ENCODE measurements around the gene ARSJ.

ARSJ gene

DNA sequence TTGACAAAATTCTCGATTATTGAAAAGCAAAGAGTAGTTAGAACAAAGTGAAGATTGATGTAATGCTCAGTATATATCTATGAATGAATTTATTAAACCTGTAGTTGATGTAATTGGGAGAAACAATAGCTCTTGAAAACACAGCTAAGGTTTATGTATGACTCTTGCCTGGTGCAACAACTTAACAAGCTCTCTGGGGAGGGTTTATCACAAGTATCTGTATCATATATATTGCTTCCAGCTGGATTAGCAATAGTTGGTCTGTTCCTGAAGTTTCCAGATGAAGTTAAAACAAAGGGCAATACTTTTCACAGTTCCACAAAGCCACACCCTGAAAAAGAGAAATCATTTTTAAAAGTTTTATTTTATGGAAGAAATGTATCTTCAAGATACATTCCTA is 91.4 kb downstream of the ARSJ start:
- no peak for DNase-seq

DNA sequence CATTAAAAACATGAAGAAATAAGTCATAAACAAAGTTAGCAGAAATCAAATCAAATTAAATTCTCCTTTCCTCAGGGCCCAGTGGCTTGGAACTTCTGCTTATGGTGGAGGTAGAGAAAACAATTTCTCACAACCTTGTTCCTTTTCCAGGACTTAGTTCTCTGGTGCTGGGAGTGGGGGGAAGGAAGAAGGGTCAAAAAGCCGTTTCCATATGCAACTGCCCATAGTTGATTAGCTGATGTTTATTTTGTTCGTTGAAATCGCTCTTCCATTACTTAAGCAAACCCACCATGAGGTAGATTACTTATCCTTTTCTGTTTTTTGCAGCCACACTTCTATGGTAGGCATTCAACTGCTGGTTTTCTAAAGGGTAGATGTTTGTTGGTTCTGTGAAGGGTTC is 94.2 kb downstream of the ARSJ start:
- no peak for DNase-seq

DNA sequence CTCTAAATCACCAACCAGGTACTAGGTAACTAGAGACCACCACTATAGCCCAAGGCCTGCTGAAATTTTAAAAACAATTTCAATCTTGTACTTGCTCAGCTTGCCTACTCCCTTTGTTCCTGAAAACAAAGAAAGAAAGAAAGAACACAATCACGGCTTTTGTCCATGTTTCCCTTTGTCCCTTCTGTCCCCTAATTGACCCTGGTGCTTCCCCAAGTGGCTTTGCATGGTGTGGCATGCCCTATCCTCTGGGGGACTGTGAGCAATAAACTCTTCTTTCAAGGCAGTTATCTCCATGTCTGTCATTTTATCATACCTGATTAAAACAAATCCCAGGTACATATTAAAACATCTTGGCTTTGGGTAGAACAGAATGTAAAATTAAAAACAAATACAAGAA is 94.8 kb downstream of the ARSJ start:
- no peak for DNase-seq

DNA sequence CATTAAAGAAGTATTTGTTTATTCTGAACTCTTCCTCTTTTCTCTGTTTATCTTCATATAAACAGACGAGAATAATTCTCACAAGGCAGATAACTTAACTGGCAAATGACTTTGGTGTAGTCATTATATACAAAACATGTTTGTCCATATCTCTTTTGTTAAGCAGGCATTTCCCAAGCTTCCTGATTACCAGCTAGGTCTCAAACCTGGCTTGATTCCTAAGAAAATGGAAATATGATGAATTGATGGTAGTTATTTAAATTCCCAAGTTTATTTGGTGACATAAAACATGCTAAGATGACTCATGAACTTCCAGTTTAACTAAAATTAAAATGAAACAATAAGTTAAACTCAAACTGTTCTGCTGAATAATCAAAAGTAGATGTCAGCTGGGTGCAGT is 96.8 kb downstream of the ARSJ start:
- DNase-seq = no peak

DNA sequence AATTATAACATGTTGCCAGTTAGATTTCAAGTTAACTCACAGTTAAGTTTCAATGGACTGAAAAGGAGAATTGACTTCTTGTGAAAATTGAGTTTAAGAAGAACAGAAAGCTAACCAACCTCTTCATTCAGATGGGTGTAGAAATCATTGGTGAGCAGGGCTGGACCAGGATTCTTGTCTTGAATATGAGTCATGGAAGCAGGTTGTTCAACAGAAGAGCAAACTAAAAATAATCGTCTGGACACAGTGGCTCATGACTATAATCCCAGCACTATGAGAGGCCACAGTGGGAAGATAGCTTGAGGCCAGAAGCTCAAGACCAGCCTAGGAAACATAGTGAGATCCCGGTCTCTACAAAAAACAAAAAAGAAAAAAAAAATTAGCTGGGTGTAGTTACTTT is 98.2 kb downstream of the ARSJ start:
- no peak for DNase-seq

DNA sequence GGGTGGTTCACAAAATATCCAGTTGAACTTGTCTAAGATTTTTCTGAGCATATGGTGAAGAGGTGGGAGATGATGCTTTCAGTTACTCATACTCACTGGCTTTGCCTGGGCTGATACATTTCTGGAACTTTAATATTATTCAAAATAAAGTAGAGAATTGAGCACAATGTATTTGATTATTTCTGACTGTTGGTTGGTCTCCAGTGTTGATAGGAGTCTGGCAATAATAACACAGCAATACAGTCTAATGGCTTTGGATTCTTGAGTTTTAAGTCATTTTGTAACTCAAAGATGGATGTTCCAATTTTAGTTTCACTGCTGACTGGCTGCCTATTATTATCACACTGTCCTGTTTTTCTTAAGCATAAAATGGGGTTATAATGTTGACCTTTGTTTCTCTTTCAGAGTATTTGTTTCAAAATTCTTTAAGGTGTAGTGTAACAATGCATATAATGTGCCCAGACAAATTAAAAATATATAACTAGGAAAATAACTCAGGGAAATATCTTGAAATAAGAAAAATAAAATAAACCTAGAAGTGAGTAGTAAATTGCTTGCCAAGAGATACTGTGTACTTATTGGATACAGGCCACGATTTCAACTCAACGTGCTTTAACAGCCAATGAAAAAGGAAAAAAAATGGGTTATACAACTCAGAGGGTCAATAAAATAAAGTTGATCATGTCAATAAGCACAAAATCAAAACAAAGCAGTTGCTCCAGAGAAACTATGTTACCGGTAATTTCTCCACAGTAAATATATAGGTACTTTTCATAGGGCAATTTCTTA is 99.0 kb downstream of the ARSJ start:
- no peak for DNase-seq

DNA sequence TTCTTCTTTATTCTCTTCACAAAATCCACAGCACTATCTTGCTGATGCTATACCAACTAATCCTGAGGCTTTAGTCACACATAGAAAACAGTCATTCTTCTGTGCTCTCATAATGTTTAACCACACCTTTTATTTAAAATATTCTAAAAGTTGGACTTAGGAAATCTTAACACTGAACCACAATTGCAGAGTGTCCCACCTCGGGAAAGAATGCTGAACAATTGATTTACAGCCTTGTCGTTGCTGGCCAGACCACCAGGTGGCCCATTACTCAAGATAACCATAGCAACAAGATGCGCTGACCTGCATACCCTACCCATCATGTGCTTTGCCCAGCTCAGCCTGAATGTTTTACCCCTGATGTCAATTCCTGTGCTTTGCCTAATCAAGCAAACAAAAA is 100.8 kb downstream of the ARSJ start:
- DNase-seq = no peak

DNA sequence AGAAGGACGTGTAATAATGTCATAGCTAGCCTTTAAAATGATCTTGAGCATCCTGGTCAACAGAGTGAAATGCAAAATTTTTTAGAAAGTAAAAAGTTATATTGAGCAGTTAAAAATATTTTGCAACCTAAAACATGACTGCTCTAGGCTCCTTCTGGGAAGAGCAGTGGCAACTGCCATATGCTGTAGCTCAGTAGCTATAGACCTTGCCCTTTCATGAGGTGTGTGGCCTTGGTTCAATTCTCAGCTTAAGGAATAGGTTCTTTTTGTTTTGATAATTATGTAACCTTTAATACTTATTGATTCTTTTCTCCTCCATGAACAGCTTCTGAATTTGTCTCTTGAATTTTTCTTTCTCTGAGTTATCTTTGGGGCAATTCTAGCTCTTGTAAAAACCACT is 105.0 kb downstream of the ARSJ start:
- DNase-seq = no peak

DNA sequence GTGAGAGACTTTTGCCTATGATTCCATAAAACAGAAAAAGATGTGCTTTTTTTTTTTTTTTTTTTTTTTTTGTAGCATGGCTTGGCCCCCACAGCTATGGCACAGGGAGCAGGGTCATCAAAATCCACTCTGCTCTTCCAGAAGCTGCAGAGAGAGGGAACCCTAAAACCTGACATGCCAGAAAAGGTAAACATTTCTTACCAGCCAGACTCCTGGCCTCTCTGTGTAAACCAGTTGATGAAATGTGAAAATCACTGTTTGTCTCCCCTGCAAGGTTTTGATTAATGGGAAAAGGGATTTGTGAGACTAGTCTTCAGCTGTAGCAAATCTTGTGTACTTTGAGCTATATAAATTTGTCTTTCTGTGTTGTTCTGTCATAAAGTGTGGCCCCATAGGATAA is 105.9 kb downstream of the ARSJ start:
- no peak for DNase-seq

DNA sequence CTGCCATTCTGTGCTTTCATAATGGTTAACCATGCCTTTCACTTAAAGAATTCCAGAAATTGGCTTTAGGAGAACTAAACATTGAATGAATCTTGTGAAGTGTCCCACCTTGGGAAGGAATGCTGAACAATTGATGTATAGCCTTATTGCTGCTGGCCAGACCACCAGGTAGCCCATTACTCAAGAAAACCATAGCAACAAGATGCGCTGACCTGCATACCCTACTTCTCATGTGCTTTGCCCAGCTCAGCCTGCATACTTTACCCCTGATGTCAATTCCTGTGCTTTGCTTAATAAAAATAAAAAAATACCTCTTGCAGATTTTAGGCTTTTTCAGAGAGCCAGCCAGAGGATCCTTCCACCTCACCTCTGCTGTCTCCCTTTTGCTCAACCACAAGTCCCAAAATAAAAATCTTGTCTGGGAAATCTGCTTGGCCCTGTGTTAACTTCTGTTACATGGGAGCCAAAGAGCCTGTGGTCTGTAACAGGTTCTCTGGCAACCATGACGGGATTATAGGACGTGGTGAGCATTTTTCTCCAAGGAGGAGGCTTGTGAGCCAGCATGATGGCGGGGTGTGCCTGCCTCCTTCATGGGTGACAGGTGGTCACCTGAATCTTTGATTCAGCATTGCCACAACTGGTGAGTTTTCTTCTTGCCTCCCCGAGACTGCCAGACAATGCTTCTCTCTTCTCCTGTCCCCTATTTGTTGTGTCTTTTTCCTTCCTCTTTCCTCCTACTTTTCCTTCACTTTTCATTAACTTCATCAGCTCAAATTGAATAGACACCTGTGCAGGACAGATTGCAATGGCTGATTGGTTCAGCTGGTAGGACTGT is 106.8 kb downstream of the ARSJ start:
- no peak for DNase-seq

DNA sequence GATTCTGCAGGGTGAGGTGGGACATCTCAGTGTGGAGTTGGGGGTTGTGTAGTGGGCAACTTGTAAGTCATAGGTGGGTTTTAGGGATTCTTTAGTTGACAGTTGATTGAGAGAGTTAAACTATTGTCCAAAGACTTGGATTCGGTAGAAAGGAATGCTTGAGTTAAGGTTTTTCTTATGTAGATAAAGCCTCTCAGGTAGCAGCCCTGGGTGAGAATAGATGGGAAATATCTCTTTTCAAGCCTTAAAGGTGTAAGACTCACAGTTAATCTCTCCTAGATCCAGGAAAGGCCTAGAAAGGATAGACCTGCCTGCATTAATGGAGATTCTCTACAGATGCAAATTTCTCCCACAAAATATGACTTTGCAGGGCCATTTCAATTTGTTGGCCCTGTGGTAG is 108.4 kb downstream of the ARSJ start:
- no peak for DNase-seq

DNA sequence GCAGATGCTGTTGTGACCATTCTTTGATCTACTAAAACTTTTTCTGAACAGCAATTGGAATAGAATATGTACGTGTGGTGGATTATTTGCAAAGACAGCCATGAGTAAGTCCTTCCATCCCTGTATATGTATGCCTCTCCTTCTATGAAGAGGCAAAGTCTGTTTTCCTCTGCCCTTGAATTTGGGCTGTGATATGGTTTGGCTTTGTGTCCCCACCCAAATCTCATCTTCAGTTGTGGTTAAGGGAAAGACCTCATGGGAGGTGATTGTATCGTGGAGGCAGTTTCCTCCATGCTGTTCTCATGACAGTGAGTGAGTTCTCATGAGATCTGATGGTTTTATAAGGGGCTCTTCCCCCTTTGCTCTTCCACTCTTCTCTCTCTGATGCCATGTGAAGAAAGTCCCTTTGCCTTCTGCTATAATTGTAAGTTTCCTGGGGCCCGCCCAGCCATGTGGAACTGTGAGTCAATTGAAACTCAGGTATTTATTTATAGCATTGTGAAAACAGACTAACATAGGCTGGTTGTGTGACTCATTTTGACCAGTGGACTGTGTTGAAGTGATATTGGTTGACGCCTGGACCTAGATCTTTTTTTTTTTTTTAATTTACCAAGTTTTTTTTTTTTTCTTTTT is 109.6 kb downstream of the ARSJ start:
- DNase-seq = no peak

DNA sequence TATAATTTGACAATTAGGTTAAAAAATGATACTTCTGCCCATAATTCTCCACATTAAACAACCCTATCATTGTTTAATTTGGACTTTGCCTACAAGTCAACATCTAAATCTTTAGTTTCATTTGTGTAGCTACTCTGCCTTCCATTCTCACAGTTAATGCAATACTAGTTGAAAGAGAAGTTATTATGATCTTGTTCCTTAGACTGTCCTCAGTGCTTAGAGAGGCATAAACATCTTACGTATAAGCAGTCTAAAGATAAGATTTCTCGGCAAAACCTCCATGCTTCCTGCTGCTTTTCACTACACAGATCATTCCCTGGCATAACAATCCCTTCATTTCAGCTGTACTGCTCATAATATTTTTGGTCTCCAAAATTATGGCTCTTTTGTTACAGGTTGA is 112.8 kb downstream of the ARSJ start:
- DNase-seq = no peak

DNA sequence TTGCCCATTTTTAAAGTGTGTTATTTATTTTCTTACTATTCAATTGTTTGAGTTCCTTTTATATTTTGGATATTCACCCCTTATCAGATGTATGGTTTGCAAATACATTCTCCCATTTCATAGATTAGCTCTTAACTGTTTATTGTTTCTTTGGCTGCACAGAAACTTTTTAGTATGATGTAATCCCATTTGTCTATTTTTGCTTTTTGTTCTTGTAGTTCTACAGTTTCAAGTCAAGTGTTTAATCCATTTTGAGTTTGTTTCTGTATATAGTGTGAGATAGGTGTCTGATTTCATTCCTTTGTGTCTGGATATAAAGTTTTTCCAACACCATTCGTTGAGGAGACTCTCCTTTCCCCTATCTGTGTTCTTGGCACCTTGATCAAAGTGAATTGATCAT is 120.5 kb downstream of the ARSJ start:
- DNase-seq = no peak

DNA sequence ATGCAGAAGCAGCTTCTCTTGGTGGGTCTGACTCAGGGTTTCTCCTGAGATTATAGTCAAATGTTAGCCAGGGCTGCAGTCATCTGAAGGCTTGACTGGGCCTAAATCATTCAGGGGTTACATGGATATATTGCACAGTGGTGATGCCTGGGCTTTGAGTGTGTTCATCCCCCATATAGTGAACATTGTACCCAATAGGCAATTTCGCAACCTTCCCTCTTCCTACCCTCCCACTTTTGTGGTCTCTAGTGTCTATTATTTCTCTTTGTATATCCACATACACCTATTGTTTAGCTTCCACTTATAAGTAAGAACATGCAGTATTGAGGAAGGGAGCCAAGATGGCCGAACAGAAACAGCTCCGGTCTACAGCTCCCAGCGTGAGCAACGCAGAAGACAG is 127.6 kb downstream of the ARSJ start:
- DNase-seq = no peak

Measured in NCI-H510A (cell line).